HG02610 (cell line): ENCODE results near the gene AQP3.
"Not testable (repeated sequence)": the region's sequence is repeated elsewhere in the genome, so short reads cannot be mapped to it uniquely, and the experiment has no call there.

Experiments used
- ATAC-seq: cut with Tn5 transposase; IDR thresholded peaks from one replicate; pipeline ENCODE4 v1.9.1; 2021; ENCODE audit warnings: mild to moderate bottlenecking, moderate library complexity; ENCODE audit not compliant: unreplicated experiment

Gene AQP3

DNA sequence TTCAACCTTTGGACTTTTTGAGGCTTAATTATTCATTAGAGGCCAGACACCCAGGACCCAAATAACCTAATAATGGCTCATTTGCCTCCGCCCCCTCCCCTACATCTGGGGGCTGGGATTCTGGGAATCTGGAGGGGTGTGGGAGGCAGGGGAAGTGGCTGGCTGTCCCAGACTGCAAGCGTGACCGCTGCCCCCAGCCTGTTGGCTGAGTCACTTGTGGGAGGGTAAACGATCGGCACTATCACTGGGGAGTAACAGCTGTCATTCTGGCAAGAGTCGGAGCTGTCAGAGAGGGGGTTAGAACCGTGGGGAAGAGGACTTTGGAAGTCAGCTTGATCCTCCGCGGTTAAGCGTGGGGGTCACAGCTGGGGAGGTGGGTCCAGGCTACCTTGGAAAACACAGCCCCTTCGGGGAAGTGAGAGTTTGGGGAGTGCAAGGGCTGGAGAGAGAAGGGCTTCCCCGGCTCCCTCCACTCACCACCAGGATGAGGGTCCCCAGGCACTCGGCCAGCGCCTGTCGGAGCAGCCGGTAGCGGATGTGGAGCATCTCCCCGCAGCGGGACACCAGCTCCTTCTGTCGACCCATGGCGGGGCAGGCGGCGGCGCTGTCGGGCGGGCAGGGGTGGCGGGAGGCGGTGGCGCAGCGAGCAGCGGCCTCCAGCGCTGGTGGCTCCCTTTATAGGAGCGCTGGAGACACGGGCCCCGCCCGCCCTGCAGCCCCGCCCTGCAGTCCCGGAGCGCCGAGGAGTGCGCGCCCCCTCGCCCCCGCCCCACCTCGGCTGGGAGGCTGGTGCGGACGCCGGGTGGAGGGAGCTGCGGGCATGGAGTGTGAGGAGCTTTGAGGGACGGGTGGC, at the start of gene AQP3:
AQP3 (minus strand) TSS at position 648 of the 853 bp plus-strand sequence; CDS start at position 585, 63 bp downstream.
- ATAC-seq: no peak

DNA sequence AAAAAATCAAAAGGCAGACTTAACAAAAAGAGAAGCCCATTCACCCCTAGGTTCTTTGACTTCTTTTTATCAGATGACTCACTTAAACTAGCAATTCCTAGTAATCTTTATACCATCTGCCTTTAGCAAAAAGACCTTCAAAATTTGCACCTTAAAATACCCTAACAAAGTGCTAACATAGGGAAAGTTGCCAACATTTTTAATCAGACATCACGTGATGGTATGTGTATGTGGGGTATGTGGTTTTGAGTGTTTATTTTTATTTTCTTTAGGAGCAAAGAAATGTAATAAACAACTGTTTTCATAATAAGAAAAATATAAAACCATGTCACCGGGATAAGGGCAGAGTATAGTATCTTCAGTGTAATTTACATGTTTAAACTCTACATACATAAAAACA, 46.4 kb upstream of the AQP3 start:
- not testable (repeated sequence) for ATAC-seq

DNA sequence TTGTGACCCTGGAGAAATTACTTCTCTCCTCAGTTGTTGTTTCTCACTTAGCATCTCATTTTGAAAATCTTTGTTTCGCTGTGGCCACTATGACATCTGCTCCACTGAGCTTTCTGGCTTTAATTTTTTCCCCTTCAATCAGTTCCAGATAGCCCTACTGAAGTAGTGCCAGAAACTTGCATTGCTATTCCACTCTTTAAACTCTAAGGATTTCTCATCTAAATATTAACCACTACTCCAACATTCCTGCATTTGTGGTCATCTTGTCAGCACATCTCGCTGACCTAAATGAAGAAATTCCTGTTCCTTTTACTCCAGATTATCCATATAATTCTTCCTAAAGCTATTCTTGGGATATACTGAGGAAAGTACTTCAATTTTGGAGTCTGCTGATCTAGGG, 41.7 kb upstream of the AQP3 start:
- no peak for ATAC-seq

DNA sequence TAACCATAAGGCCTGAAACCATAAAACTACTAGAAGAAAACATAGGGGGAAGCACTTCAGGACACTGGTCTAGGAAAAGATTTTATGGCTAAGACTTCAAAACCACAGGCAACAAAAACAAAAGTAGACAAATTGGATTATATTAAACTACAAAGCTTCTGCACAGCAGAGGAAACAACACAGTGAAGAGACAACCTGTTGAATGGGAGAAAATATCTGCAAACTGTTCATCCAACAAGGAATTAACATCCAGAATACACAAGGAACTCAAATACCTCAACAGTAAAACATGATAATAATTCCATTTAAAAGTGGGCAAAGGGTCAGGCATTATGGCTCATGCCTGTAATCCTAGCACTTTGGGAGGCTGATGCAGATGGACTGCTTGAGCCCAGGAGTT, 37.9 kb upstream of the AQP3 start:
- not testable (repeated sequence) for ATAC-seq

DNA sequence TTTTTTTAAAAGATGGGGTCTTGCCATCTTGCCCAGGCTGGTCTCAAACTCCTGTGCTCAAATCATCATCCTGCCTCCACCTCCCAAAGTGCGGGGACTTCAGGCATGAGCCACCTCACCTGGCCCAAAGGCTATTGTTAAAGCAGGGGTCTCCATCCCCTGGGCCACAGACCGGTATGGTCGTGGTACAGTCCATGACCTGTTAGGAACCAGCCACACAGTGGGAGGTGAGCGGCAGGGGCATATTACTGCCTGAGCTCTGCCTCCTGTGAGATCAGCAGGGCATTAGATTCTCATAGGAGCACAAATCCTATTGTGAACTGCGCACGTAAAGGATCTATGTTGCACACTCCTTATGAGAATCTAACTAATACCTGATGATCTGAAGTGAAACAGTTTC, 33.6 kb upstream of the AQP3 start:
- ATAC-seq: no peak

DNA sequence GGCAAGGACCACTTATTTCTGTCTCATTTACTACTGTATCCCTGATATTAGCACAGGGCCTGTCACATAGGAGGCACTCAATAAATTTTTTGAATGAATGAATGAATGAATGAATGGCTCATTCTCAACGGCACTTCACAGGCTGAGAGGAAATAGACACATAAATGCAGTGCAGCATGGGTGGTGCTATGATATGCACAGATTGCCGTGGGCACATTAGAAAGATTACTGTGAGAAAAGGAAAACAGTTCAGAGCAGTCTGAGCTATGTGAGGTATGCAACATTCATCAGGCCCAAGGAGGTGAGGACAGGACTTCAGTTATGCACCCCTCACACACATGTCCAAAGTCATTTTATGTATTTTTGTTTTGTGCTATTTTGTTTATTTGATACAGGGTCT, 32.7 kb upstream of the AQP3 start:
- ATAC-seq: no peak

DNA sequence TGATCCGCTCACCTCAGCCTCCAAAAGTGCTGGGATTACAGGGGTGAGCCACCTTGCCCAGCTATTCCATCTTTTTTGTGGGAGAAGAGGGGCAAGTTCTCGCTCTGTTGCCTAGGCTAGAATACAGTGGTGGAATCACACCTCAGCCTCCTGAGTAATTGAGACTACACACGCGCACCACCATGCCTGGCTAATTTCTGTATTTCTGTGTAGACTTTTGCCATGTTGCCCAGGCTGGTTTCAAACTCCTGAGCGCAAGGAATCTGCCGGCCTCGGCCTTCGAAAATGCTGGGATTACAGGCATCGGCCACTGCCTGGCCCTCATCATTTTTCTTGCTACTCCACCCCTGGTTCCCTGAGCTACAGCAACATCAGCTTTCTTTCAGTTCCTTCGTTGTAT, 29.1 kb upstream of the AQP3 start:
- no peak for ATAC-seq

DNA sequence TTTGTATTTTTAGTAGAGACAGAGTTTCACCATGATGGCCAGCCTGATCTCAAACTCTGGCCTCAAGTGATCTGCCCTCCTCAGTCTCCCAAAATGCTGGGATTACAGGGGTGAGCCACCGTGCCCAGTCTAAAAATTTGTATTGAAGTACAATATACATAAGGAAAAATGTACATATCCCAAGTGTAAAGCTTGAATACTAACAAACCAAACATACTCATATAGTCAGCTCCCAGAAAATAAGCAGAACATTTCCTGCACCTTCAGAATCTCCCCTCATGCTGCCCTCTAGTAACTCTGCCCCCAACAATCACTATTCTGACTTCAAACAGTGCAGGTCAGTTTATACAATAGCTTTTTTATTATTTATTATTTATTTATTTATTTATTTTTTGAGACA, 28.0 kb upstream of the AQP3 start:
- ATAC-seq: no peak

DNA sequence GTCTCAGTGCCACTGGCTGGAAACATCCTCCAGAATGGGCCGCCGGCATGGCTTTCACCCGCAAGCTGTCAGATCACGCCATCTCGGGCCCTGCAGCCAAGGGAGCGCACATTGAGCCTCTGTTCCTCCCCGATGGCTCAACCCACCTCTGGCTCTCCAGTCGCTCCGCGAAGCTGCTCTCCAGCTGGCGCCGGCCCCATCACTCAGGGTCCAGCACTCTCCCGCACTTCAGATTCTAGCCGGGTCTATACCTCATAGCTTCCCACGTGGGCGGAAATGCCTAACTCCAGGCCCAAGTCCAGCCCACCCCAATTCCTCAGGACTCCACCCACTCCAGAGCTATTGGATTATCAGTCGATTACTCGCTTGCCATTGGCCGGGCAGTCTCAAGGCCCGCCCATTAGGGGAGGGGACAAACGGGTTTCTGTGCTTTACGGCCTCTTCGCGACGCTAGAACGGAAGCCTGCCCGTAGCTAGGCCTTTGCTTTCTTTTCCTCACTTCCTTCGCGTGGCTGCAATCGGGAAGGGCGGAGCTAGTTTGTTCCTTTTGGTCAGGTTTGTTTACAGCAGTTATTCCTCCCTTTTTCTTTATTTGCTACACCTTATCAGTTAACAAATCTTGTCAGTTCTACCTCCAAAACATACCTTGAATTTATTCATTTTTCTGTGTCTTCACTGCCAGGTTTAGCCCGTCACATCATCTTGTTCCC, 26.4 kb upstream of the AQP3 start, which contains the start of gene NOL6:
NOL6 (minus strand) TSS at position 282 of the 710 bp plus-strand sequence; CDS start at position 200, 82 bp downstream.
- ATAC-seq: peak; percentile 99

DNA sequence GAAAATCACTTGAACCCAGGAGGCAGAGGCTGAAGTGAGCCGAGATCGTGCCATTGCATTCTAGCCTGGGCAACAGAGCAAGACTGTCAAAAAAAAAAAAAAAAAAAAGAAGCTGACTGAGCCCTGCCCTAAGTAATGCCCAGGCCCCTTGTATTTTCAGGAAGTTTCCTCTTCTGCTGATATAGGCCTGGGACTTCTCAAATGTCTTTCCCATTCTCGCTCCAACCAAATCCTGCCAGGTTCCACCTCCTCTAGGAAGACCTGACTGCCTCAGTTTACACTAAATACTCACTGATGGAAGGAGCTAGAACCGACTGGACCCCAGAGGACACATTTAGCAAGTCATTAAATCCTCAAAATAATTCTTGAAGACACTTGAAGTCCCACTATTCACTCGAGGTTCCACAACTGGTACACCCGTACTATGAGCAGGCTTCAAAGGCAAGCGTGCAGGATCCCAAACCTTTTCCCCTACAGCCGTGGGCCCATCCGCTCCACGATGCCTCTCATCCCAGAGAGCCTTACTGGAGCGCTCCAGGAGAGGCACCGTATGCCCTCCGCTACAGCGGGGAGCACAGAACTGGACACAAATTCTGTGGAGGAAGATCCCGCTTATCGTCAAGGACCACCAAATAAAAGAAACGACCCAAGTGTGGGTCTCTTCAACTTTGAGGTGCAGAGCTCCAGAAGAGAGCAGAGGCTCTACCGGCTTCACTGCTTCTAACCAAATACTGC, 25.7 kb upstream of the AQP3 start:
- ATAC-seq: no peak

DNA sequence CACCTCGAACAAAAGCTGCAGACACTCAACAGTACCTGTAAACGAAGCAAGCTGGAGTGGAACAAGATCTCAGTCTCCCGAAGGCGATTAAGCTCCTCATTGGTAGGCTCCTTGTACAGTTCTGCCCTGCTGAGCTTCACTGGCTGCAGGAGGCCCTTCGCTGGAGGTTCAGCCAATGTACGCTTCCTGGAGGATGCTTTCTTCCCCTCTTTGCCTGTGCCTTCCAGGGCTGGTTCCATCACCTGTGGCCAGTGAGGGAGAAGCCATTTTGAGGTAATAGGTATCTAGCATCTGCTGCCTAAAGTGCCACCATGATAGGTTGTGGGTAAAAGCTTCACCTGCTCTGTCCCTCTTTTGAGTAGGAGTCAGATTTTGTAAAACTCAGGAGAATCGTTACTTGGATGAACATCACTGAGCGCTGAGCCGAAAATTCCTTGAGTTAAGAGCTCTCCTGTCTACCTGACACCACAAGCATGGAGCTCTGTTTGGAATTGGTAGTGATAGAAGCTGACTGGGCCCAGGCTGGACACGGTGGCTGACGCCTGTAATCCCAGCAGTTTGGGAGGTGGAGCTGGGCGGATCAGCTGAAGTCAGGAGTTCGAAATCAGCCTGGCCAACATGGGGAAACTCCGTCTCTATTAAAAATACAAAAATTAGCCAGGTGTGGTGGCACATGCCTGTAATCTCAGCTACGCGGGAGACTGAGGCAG, 24.9 kb upstream of the AQP3 start:
- no peak for ATAC-seq

DNA sequence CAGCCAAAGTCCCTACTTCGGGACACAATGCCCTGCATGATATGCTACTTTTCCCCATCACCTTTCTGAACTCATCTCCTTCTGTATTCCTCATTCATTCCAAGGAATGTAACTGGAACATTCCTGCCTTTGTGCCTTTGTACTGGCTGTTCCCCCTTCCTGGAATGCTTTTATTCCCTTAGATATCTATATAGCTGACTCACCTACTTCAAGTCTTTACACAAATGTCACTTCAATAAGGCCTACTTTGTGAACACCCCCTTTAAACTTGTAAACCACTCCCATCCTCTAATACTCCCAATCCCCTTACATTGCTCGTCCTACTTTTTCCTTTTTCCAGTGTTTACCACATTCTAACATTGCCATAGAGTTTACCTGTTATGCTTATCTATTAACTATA, 24.0 kb upstream of the AQP3 start:
- no peak for ATAC-seq

DNA sequence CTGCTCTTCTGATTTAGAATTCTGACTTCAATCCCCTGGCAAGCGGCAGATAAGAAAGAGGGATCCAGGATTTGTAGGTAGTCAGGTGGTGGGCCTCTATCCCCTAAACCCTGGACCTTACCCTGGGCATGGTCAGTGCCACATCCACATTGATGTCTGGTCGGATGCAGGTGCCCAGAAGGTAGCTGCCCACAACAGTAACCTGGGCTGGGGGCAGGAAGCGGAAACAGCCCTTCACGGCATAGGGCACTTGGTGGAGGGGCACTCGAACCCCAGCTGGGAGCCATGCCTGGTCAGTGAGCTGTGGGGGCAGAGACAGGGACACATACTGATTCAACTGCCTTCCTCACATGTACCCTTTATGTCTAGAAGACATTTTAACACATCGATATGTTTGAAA, 22.5 kb upstream of the AQP3 start:
- no peak for ATAC-seq

DNA sequence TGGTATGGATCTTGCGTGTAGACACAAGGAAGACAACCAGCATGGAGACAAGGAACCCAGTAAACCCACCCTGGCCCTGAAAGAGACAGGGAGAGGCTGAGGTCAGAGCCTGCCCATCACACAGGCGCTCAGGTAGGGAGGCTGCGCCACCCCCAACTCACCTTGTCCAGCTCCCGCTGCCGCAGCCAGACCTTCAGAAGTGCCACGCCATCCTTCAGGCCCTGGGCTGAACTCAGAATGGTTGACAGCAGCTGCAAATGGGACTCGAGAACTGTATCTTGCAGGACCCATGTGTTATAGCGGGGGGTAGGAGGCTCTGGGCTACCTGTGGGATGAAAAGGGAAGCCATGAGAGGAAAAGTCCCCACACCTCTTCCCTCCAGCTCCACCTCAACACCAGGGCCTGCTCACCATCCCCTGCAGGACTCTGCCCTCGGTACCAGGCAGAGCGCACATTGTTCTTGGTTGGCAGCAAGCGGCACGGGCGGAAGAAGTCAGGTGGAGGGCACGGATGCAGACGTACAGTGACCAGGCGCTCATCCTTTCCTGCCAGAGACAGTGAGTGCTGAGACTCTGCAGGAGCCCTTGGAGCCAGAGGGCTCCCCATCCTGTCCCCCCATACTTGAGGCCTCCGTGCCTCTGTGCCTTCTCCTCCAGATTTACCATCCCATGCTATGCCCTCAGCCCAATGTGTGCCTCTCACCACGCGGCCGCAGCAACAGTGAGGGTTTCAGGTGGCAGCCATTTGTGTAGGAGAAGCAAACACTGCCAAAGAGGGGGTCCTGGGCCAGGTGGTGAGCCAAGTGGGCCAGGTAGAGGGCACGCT, 21.6 kb upstream of the AQP3 start:
- no peak for ATAC-seq

DNA sequence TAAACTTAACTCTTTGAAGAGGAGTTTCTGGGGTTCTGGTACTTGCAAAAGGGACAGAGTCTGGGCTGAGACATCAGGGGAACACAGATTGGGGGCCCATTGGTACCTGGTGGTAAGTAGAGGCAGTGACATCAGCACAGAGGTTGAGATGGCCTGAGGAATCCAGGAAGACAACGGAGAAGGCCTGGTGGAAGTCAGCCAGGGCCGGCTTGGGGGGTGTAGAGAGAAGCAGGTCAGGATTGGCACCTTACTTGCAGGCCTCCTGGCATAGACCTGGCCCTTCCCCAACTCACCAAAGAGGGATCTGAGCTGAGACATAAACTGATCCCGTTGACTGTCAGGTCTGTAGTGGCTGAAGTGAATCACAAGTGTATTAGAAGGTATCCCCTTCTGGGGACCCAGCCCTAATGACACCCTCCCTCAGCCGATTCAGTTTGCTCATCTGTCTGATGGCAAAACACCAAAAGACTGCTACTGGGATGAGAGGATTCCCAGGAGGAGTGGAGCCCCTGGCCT, 20.9 kb upstream of the AQP3 start:
- ATAC-seq: no peak

DNA sequence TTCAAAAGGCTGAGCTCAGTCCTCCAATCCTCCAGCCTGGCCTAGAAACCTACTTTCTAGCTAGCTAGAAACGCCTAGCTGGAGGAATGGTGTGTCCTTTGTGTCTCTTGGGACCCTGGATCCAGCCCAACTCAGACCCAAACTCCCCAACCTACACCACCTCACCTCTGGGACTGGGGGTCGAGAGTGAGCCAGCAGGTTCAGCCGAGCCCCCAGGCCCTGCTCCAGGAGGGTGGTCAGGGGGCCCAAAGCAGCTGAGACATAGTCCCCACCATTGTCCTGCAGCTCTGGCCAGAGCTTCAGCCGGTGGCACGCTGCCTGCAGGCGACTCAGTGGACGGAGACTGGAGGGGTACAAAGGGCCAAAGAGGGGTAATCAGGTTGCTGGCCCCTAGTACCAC, 20.1 kb upstream of the AQP3 start:
- no peak for ATAC-seq

DNA sequence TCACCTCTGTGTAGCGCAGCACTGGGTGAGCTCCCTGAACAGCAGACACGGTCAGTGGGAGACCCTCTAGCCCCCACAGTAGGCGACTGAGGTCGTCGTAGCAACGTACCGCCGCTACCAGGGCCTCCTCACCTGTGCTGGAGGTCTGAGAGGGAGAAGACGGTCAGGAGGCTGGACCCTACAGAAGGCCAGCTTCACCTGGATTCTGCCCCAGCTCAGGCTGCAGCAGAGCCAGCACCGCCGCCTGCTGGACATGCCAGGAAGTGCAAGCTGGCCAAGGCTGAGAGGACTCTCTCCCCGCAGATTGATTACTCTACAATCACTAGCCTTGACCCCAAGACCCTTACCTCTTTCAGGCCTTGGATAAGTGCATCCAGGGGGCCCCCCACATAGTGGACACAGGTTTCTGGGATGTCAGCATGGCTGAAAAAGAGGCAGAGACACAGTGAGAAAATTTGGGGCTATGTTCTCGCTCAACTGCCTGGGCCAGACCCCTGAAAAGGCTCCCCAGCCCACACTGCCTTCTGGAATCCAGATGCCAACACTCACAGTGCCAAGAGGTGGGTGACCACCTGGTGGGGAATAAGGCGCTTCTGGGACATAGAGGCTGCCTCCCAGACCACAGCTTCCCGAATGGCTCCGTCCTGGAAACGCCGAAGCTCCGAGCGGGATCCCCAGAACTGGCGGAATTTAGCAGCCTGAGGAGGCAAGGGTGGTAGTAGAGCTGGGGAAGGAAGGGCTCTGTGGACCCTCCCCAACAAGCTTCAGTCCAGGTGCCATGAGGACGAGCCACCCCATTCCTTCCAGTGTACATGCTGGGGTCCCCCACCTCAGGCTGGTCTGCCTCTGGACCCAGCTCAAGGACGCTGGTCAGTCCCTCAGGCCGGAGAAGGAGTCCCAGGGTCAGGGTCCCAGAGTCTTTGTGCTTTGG, 19.4 kb upstream of the AQP3 start:
- ATAC-seq: no peak
